Epithelial cell of proximal tubule (primary cell): ENCODE data around the gene OOSP4A. TPM values are rescaled to one million over a fixed set of nuclear protein-coding genes. Genes with fewer than 3 reads are reported as not detected.

Source experiments
- DNase-seq: peaks from one replicate; pipeline ENCODE4 v3.0.0-alpha.2; 2011; ENCODE audit warnings: low read depth
- H3K4me3 ChIP-seq: 2 replicates; pipeline ENCODE4 v1.5.1; 2011; ENCODE audit warnings: low read depth, mild to moderate bottlenecking, low read length
- total RNA-seq: library from RNA; depleted of rRNA; stranded (reverse); fragments of >200 nt; gene quantifications from 2 replicates; pipeline ENCODE4 v1.2.3, GENCODE V29; 2015
- TF ChIP-seq, protein P1 (sequence below): conservative IDR thresholded peaks from 2 replicates; pipeline ENCODE4 v1.5.1; 2012; ENCODE audit warnings: low read depth, mild to moderate bottlenecking, low read length

The OOSP4A gene
- total RNA-seq, 1 donor from 2014 or later = not detected

DNA sequence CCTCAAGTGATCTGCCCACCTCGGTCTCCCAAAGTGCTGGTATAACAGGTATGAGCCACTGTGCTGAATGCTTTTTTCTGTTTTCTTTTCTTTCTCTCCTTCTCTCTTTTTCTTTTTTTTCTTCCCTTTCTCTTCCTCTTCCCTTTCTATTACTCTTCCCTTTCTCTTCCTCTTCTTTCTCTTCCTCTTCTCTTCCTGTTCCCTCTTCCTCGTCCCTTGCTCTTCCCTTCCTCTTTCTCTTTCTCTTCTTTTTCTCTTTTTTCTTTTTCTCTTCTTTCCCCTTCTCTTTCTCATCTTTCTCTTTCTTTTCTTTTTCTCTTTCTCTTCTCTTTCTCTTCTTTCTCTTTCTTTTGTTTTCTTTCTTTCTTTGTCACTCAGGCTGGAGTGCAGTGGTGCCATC lies 24.4 kb upstream of the OOSP4A start:
- H3K4me3 ChIP-seq = no peak overlapping the region
- DNase-seq = no peak
- TF ChIP-seq, protein P1, sequence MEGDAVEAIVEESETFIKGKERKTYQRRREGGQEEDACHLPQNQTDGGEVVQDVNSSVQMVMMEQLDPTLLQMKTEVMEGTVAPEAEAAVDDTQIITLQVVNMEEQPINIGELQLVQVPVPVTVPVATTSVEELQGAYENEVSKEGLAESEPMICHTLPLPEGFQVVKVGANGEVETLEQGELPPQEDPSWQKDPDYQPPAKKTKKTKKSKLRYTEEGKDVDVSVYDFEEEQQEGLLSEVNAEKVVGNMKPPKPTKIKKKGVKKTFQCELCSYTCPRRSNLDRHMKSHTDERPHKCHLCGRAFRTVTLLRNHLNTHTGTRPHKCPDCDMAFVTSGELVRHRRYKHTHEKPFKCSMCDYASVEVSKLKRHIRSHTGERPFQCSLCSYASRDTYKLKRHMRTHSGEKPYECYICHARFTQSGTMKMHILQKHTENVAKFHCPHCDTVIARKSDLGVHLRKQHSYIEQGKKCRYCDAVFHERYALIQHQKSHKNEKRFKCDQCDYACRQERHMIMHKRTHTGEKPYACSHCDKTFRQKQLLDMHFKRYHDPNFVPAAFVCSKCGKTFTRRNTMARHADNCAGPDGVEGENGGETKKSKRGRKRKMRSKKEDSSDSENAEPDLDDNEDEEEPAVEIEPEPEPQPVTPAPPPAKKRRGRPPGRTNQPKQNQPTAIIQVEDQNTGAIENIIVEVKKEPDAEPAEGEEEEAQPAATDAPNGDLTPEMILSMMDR = no peak

DNA sequence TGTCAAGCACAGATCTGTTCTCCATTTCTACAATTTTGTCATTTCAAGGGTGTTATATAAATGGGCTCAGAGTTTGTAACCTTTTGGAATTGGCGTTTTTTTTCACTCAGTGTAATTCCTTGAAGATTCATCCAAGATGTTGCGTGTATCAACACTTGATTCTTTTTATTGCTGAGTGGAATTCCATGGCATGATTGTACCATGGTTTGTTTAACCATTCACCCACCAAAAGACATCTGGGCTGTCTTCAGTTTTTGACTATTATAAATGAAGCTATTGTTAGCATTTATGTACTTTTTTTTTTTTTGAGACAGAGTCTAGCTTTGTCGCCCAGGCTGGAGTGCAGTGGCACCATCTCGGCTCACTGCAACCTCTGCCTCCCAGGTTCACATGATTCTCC lies 22.7 kb upstream of the OOSP4A start:
- no peak overlapping the region for H3K4me3 ChIP-seq
- DNase-seq = no peak
- TF ChIP-seq, protein P1 = no peak

DNA sequence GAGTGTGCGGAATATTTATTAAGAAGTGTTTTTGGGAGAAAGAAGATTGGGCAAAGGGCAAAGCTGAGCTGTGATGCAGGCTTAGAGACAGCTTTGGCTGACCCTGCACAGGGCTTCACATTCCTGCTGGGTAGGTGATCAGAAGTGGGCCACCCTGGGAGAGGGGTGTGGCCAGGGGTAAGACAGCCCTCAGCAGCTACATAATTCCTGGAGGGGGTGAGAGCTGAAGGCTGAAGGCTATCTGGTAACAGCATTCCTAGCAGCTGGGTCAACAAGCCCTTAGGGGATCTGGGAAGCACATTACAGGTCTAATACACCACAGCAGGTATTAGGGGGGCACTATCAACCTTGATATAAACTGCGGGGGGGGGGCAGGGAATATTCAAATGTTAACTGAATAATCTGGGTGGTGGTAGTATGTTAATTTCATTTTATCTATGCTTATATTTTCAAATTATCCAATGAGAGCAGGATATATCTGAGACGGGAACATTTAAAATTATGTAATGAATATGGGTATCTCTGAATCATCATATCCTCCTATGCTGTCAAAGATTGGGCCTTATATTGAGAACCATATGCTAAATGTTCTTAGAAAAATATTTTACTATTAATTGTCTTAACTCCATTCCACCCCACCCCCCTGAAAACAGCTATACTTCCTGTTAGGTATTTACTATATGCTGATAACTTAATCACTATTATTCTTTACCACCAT lies 19.7 kb upstream of the OOSP4A start:
- TF ChIP-seq, protein P1 = no peak
- H3K4me3 ChIP-seq = no peak overlapping the region
- no peak for DNase-seq

DNA sequence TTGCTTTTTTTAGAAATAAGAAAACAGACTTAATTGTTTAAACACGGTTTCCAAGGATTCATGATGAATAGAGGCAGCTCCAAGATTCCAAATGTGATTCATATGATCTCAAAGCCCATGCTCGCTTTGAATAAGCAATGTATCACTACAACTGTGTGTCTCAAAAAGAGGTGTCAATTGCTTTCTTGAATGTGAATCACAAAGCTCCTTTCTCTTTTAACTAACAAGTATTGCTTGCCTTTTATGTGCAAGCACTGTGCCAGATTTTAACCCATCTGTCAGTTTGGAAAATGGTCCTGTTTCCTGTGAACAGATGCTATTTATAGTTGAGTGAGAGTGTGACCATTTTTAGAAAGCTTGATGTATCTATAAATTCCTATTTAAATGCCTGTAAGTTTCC lies 19.1 kb upstream of the OOSP4A start:
- no peak for DNase-seq
- H3K4me3 ChIP-seq = no peak overlapping the region
- TF ChIP-seq, protein P1 = no peak

DNA sequence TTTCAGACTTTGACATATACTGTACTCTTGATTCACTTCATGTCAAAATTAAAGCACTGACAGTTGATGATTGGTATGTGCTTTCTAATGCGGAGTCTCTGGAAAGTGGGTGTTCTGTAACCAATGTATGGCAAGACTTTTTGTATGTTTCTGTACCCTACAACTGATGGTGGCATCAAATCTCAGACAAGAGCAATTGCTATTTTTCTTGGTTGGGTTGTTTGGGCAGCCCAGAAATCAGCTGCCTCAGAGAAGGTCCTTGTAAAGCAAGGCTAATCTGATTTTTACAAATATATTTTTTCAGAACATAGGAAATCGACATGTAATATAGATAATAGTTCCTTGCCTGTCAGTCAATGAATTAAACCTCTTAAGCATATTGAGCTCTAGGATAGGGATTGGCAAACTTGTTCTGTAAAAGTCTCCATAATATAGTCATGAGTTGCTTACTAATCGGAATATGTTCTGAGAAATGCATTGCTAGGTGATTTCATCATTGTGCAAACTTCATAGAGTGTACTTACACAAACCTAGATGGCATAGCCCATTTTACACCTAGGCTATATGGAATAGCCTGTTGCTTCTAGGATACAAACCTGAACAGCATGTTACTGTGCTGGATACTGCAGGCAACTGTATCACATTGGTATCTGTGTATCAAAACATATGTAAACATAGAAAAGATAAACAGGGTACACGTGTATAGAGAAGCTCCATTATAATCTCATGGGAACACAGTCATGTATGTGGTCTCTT lies 10.2 kb upstream of the OOSP4A start:
- DNase-seq = no peak
- TF ChIP-seq, protein P1 = no peak
- H3K4me3 ChIP-seq = no peak overlapping the region

DNA sequence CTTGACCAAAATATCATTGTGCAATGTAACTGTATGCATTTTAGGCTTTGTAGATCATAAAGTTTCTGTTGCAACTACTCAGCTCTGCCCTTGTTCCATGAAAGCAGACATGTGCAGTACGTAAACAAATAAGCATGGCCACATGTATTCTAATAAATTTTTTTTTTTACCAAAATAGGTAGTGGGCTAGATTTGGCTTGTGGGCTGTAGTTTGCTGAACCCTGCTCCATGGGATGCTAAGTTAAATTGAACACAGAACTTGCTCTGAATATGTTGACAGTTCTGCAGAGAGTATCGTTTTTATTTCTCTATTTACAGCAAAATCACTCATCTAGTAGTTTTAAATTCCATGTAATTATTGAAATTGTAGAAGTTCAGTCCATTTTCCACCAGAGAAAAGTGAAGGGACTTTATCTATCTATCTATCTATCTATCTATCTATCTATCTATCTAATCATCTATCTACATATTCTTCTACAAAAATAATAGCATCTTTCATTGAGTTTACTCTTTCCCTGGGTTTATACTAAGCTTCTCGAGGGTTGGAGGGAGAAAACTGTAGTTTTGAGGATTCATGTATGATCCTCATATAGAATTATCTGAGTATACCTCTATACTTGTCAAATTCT lies 9.5 kb upstream of the OOSP4A start:
- DNase-seq = no peak
- no peak overlapping the region for H3K4me3 ChIP-seq
- TF ChIP-seq, protein P1 = no peak
